K562 (cell line): ENCODE measurements around the gene ASB12.

Experiments
- ATF1 ChIP-seq, 2 experiments: fragments of 450-650 bp in 1 of 2; IDR thresholded peaks; 2 replicates each; pipeline ENCODE4 v1.6.1; 2016; ENCODE audit warnings: missing compliant biosample characterization in 1 of 2, missing genetic modification characterization in 1 of 2
- BCLAF1 ChIP-seq, 2 experiments: fragments of 450-650 bp in 1 of 2; IDR thresholded peaks; 2 replicates each; pipeline ENCODE4 v1.6.1; 2011 to 2017; ENCODE audit warnings: low read depth in 2 of 2, antibody characterized with exemption in 1 of 2, borderline replicate concordance in 1 of 2, low read length in 1 of 2, mild to moderate bottlenecking in 1 of 2, mixed read lengths in 1 of 2; ENCODE audit not compliant: control insufficient read depth in 1 of 2
- CBX5 ChIP-seq: IDR thresholded peaks from 2 replicates; pipeline ENCODE4 v1.6.1; 2014; ENCODE audit warnings: low read depth, borderline replicate concordance
- CREB3 ChIP-seq: fragments of 450-650 bp; conservative IDR thresholded peaks from 2 replicates; pipeline ENCODE4 v1.6.1; 2016; ENCODE audit warnings: missing genetic modification characterization, low read depth, mild to moderate bottlenecking, missing compliant biosample characterization, moderate library complexity
- ETV5 ChIP-seq: sonication (generic); formaldehyde crosslinking; IDR thresholded peaks from 2 replicates; pipeline ENCODE4 v1.4.0; 2020; ENCODE audit warnings: low read depth, mild to moderate bottlenecking, missing genetic modification reagents
- RCOR1 ChIP-seq, 2 experiments: IDR thresholded peaks; 2 replicates each; pipeline ENCODE4 v1.6.1; 2012; ENCODE audit warnings: low read depth in 2 of 2, low read length in 2 of 2, borderline replicate concordance in 1 of 2, improper control_type of control experiment in 1 of 2
- TEAD4 ChIP-seq, 2 experiments: sonication (generic) in 1 of 2; formaldehyde crosslinking in 1 of 2; IDR thresholded peaks; 2 replicates each; pipeline versions ENCODE4 v1.6.1 to v1.8.0; 2012 to 2022; ENCODE audit warnings: borderline replicate concordance in 1 of 2, inconsistent platforms in 1 of 2, low read length in 1 of 2, mild to moderate bottlenecking in 1 of 2, missing genetic modification reagents in 1 of 2

- no peak for TF ChIP-seq BCLAF1 (IDR thresholded peaks at IDR 0.05; ENCODE audit: borderline replicate concordance in 1 of 2, control insufficient read depth in 1 of 2, low read depth in 2 of 2, low read length in 1 of 2)
- TF ChIP-seq ETV5 (CRISPR knock-in tag): no peak
- no peak for TF ChIP-seq CBX5
- TF ChIP-seq ATF1 (CRISPR knock-in tag; IDR thresholded peaks at IDR 0.05): no peak
- no peak for TF ChIP-seq ATF1 (tag; IDR thresholded peaks at IDR 0.05)
- no peak for TF ChIP-seq TEAD4 (IDR thresholded peaks at IDR 0.05; ENCODE audit: low read length)
- no peak for TF ChIP-seq TEAD4 (CRISPR knock-in tag; IDR thresholded peaks at IDR 0.05; ENCODE audit: borderline replicate concordance)
- no peak for TF ChIP-seq RCOR1 (IDR thresholded peaks at IDR 0.05; ENCODE audit: borderline replicate concordance in 1 of 2, low read depth in 2 of 2, low read length in 2 of 2)
- TF ChIP-seq CREB3 (tag): no peak
These were observed 38.4 kb downstream of the ASB12 start for GRCh38 chrX:64192040-64192439.
